Endothelial cell of umbilical vein (primary cell): ENCODE measurements around the gene KCNJ15. TPM values are rescaled to one million over a fixed set of nuclear protein-coding genes. Genes with fewer than 3 reads are reported as not detected.

Source experiments
- BruUV-seq: library from RNA; stranded (reverse); fragments of 400-500 nt; replicated peaks from 2 replicates; lab custom pipeline; 2021; lab: Mats Ljungman, UMichigan
- CTCF ChIA-PET: fragments of 300-600, 350-600 bp; sonication (Branson Sonifier 250); formaldehyde crosslinking; loops from one replicate; lab custom pipeline; 2021; ENCODE audit warnings: antibody characterized with exemption, inconsistent platforms; lab: Charles Lee
- POLR2A ChIA-PET: fragments of 300-600, 350-600 bp; sonication (Branson Sonifier 250); formaldehyde crosslinking; loops from one replicate; lab custom pipeline; 2021; ENCODE audit warnings: antibody characterized with exemption, inconsistent platforms; lab: Charles Lee
- DNase-seq: peaks from one replicate; pipeline ENCODE4 v3.0.0-alpha.2; 2011; ENCODE audit warnings: low read depth, low spot score
- FAIRE-seq: peaks from 2 replicates; lab custom pipeline; 2011; peaks lifted over from hg19 to GRCh38; lab: Jason Lieb, UNC
- H2AFZ ChIP-seq: 2 replicates; pipeline ENCODE4 v1.6.0; 2012; ENCODE audit warnings: low read depth, low read length, control low read depth, inconsistent platforms
- H3K27ac ChIP-seq: 2 replicates; pipeline ENCODE4 v1.5.1; 2011; ENCODE audit warnings: low read depth, mild to moderate bottlenecking, control low read depth, low read length, moderate library complexity; ENCODE audit not compliant: insufficient read depth
- H3K27me3 ChIP-seq, 2 experiments: 2 replicates each; pipeline versions ENCODE4 v1.6.0 to v1.6.1; 2011; ENCODE audit warnings: low read length in 2 of 2, mixed read lengths in 1 of 2; ENCODE audit not compliant: control insufficient read depth in 2 of 2, insufficient read depth in 2 of 2
- H3K36me3 ChIP-seq, 2 experiments: 2 replicates in 1 of 2; 3 replicates in 1 of 2; pipeline ENCODE4 v1.5.1; 2011; ENCODE audit warnings: low read length in 2 of 2, mild to moderate bottlenecking in 1 of 2, moderate library complexity in 1 of 2; ENCODE audit not compliant: control insufficient read depth in 2 of 2, insufficient read depth in 2 of 2; ENCODE audit errors: extremely low read depth in 1 of 2
- H3K4me1 ChIP-seq: 3 replicates; pipeline ENCODE4 v1.5.1; 2011; ENCODE audit warnings: mild to moderate bottlenecking, low read length; ENCODE audit not compliant: control insufficient read depth, insufficient read depth; ENCODE audit errors: extremely low read depth
- H3K4me2 ChIP-seq: 2 replicates; pipeline ENCODE4 v1.6.1; 2011; ENCODE audit warnings: low read length, control low read depth, mixed read lengths; ENCODE audit not compliant: insufficient read depth
- H3K4me3 ChIP-seq, 3 experiments: fragments of 200-600 bp in 1 of 3; sonication (generic), shearing (Covaris generic) in 1 of 3; replicated peaks in 1 of 3; 2 replicates each; pipeline ENCODE4 v1.5.1; 2011 to 2016; ENCODE audit warnings: control low read depth in 3 of 3, low read length in 3 of 3, mild to moderate bottlenecking in 2 of 3, inconsistent platforms in 1 of 3, low read depth in 1 of 3, moderate library complexity in 1 of 3; ENCODE audit not compliant: insufficient read depth in 1 of 3
- H3K79me2 ChIP-seq: 2 replicates; pipeline ENCODE4 v1.6.0; 2012; ENCODE audit warnings: low read length, inconsistent platforms; ENCODE audit not compliant: control insufficient read depth, insufficient read depth
- H3K9ac ChIP-seq: replicated peaks from 2 replicates; pipeline ENCODE3; 2011; ENCODE audit warnings: low read length, control low read depth; ENCODE audit not compliant: insufficient read depth; ENCODE audit errors: extremely low read depth
- H3K9me1 ChIP-seq: replicated peaks from 3 replicates; pipeline ENCODE4 v1.6.0; 2011; ENCODE audit warnings: mild to moderate bottlenecking, low read length; ENCODE audit not compliant: control insufficient read depth, insufficient read depth; ENCODE audit errors: extremely low read depth
- H3K9me3 ChIP-seq: replicated peaks from 2 replicates; pipeline ENCODE4 v1.5.1; 2012; ENCODE audit warnings: low read length, inconsistent platforms; ENCODE audit not compliant: control insufficient read depth, insufficient read depth
- H4K20me1 ChIP-seq: replicated peaks from 2 replicates; pipeline ENCODE3; 2011; ENCODE audit warnings: mild to moderate bottlenecking, low read length; ENCODE audit not compliant: control insufficient read depth, insufficient read depth; ENCODE audit errors: extremely low read depth
- EZH2 ChIP-seq: IDR thresholded peaks from 2 replicates; pipeline ENCODE4 v1.6.1; 2012; ENCODE audit warnings: borderline replicate concordance, low read depth, mild to moderate bottlenecking, moderate library complexity, low read length, inconsistent platforms; ENCODE audit not compliant: severe bottlenecking
- FOS ChIP-seq: IDR thresholded peaks from 2 replicates; pipeline ENCODE4 v1.6.1; 2011; ENCODE audit warnings: mild to moderate bottlenecking, low read length, moderate library complexity, borderline replicate concordance; ENCODE audit not compliant: insufficient read depth
- GATA2 ChIP-seq: IDR thresholded peaks from 2 replicates; pipeline ENCODE4 v1.7.0; 2011; ENCODE audit warnings: low read depth, mild to moderate bottlenecking, moderate library complexity, mixed read lengths, low read length; ENCODE audit not compliant: insufficient read length, insufficient read depth
- JUN ChIP-seq: IDR thresholded peaks from 2 replicates; pipeline ENCODE4 v1.6.1; 2011; ENCODE audit warnings: borderline replicate concordance, low read depth; ENCODE audit not compliant: insufficient read length, insufficient read depth
- MYC ChIP-seq: IDR thresholded peaks from one replicate; pipeline ENCODE4 v1.6.1; 2011; ENCODE audit warnings: mild to moderate bottlenecking, low read depth, low read length
- POLR2A ChIP-seq: IDR thresholded peaks from 2 replicates; pipeline ENCODE4 v1.6.1; 2012; ENCODE audit warnings: low read depth, mild to moderate bottlenecking, control low read depth, low read length
- POLR2AphosphoS5 ChIP-seq: IDR thresholded peaks from 2 replicates; pipeline ENCODE4 v1.6.1; 2012; ENCODE audit warnings: low read depth, mild to moderate bottlenecking, control low read depth, low read length, moderate library complexity; ENCODE audit not compliant: insufficient read depth
- dilution Hi-C: fragments of 300-500 bp; cut with MboI; formaldehyde crosslinking; loops from one replicate; pipeline ENCODE4 v1.15.0; 2019; ENCODE audit warnings: low sequenced_read_pairs; ENCODE audit not compliant: extremely low pct_ligation_motif_present
- intact Hi-C: fragments of 100-400 bp; cut with micrococcal nuclease; formaldehyde crosslinking; loops from one replicate; pipeline ENCODE4 v1.10.0; 2022
- polyA plus RNA-seq, 4 experiments: library from polyadenylated mRNA; depleted of rRNA in 3 of 4; stranded (reverse) in 3 of 4; unstranded in 1 of 4; fragments of >200 nt; gene quantifications; 2 replicates each; pipeline versions ENCODE4 v1.2.1 to v1.2.3, GENCODE V29; 2011 to 2012; ENCODE audit warnings: missing spikeins in 1 of 4
- total RNA-seq: library from RNA; stranded (reverse); gene quantifications from 2 replicates; pipeline ENCODE4 v1.2.3, GENCODE V29; 2021
- TF ChIP-seq, protein P1 (sequence below): IDR thresholded peaks from 2 replicates; pipeline ENCODE4 v1.6.1; 2011; ENCODE audit not compliant: insufficient read depth, insufficient read length
- TF ChIP-seq, protein P2 (sequence below), 2 donors: IDR thresholded peaks; 1 replicate in 1 of 2; 2 replicates in 1 of 2; pipeline ENCODE4 v1.5.1; 2011; ENCODE audit warnings: low read length in 2 of 2, mild to moderate bottlenecking in 2 of 2, moderate library complexity in 2 of 2, control low read depth in 1 of 2, inconsistent platforms in 1 of 2, low read depth in 1 of 2; ENCODE audit not compliant: insufficient read depth in 1 of 2; ENCODE audit errors: extremely low read depth in 1 of 2

KCNJ15 gene
- total and polyA plus RNA-seq, 2 donors (not counting 3 experiments of a cell fraction or from before 2014, with no cell fraction given) = 1.4 to 1.5 TPM

DNA sequence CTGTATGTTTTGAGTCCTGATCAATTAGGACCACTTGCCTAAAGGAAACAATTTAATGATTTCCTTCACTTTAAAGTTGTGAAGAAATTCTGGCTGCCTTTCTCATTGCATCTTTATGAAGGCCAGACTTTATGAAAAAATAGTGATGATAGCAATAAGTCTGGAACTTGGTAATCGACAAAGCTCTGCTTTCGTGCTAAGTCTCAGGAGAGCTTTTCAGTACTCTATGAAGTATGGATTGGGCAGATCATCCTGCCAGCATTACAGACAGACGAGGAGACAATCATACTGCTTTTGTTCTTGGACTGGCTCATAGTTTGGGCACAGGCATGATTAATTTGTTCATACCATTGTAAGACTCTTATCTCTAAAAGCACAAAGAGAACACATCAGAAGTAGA, 45.5 kb upstream of the KCNJ15 start:
- dilution Hi-C loops = no loop called here
- Histone ChIP-seq H2AFZ (no peak overlapping the region), H3K27ac (no peak overlapping the region), H3K9ac (no peak overlapping the region), H3K9me3 (no peaks in the 10 kb centered on the region), H3K4me2 (no peak overlapping the region), H4K20me1 (no peaks in the 10 kb centered on the region), H3K79me2 (no peaks in the 10 kb centered on the region), H3K27me3 (peaks cover 22 to 38% of the 10 kb centered on the region in 2 experiments), H3K4me3 (no peak overlapping the region), H3K36me3 (no peaks in the 10 kb centered on the region), H3K9me1 (no peaks in the 10 kb centered on the region), H3K4me1 (no peaks in the 10 kb centered on the region)
- intact Hi-C loops = no loop called here
- TF ChIP-seq EZH2 = no peak
- no peak for TF ChIP-seq FOS
- no peak for TF ChIP-seq POLR2AphosphoS5
- TF ChIP-seq GATA2 = no peak
- TF ChIP-seq MYC = no peak
- TF ChIP-seq, protein P1, sequence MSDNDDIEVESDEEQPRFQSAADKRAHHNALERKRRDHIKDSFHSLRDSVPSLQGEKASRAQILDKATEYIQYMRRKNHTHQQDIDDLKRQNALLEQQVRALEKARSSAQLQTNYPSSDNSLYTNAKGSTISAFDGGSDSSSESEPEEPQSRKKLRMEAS = no peak
- TF ChIP-seq POLR2A = no peak
- TF ChIP-seq JUN = no peak
- TF ChIP-seq, protein P2, sequence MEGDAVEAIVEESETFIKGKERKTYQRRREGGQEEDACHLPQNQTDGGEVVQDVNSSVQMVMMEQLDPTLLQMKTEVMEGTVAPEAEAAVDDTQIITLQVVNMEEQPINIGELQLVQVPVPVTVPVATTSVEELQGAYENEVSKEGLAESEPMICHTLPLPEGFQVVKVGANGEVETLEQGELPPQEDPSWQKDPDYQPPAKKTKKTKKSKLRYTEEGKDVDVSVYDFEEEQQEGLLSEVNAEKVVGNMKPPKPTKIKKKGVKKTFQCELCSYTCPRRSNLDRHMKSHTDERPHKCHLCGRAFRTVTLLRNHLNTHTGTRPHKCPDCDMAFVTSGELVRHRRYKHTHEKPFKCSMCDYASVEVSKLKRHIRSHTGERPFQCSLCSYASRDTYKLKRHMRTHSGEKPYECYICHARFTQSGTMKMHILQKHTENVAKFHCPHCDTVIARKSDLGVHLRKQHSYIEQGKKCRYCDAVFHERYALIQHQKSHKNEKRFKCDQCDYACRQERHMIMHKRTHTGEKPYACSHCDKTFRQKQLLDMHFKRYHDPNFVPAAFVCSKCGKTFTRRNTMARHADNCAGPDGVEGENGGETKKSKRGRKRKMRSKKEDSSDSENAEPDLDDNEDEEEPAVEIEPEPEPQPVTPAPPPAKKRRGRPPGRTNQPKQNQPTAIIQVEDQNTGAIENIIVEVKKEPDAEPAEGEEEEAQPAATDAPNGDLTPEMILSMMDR (IDR thresholded peaks at IDR 0.05; ENCODE audit: extremely low read depth in 1 of 2, insufficient read depth in 1 of 2, low read depth in 1 of 2, low read length in 2 of 2) = no peak
- BruUV-seq = no TSS peak
- ChIA-PET POLR2A (no interaction called here), CTCF (interaction anchor here (1.2 to 1.7 kb wide), 3 partner anchors 41 to 141 kb away, joined by 4 to 6 read pairs (median 5); no protein-coding TSS in a partner anchor)
- DNase-seq = no peak
- no peak for FAIRE-seq
